Skin epidermis (tissue), 12 donors: ENCODE results near the gene LUZP2.
"Not testable (repeated sequence)": the region's sequence is repeated elsewhere in the genome, so short reads cannot be mapped to it uniquely, and the experiment has no call there.

Experiments
- H3K27ac ChIP-seq, 21 experiments: fragments of 200-600 bp; sonication (generic) in 11 of 21; one replicate each; pipeline ENCODE4 v1.5.0; 2020; ENCODE audit warnings: mild to moderate bottlenecking in 3 of 21, inconsistent platforms in 2 of 21, moderate library complexity in 2 of 21
- H3K4me3 ChIP-seq, 7 experiments: fragments of 200-600 bp; sonication (generic) in 2 of 7; one replicate each; pipeline ENCODE4 v1.5.0; 2020; ENCODE audit warnings: inconsistent platforms in 2 of 7, mild to moderate bottlenecking in 2 of 7, moderate library complexity in 1 of 7

Gene LUZP2

GRCh38 chr11:24872186-24872585, 375.3 kb downstream of the LUZP2 start:
- Histone ChIP-seq H3K27ac (no peak overlapping the region), H3K4me3 (no peak overlapping the region)

GRCh38 chr11:24872651-24873311, 375.9 kb downstream of the LUZP2 start:
- H3K27ac ChIP-seq: no peak overlapping the region
- H3K4me3 ChIP-seq: no peak overlapping the region

- Histone ChIP-seq H3K4me3 (no peak overlapping the region), H3K27ac (no peak overlapping the region)
These were observed 384.1 kb downstream of the LUZP2 start for GRCh38 chr11:24880962-24881361.

- Histone ChIP-seq H3K4me3 (no peak overlapping the region), H3K27ac (no peak overlapping the region)
These were observed 388.8 kb downstream of the LUZP2 start for GRCh38 chr11:24885580-24886173.

GRCh38 chr11:24886880-24887619, 390.2 kb downstream of the LUZP2 start:
- Histone ChIP-seq H3K4me3 (no peak overlapping the region), H3K27ac (no peak overlapping the region)

GRCh38 chr11:24890426-24890825, 393.6 kb downstream of the LUZP2 start:
- H3K27ac ChIP-seq: no peak overlapping the region
- H3K4me3 ChIP-seq: no peak overlapping the region

- H3K27ac ChIP-seq, H3K4me3 ChIP-seq: not testable (repeated sequence)
These were observed 395.1 kb downstream of the LUZP2 start for GRCh38 chr11:24891845-24892492.

GRCh38 chr11:24896118-24896835, 399.4 kb downstream of the LUZP2 start:
- Histone ChIP-seq H3K27ac (no peak overlapping the region), H3K4me3 (no peak overlapping the region)

- Histone ChIP-seq H3K4me3 (no peak overlapping the region), H3K27ac (no peak overlapping the region)
These were observed 403.7 kb downstream of the LUZP2 start for GRCh38 chr11:24900514-24900913.

GRCh38 chr11:24900960-24901549, 404.2 kb downstream of the LUZP2 start:
- Histone ChIP-seq H3K4me3 (no peak overlapping the region), H3K27ac (no peak overlapping the region)

GRCh38 chr11:24903555-24903954, 406.7 kb downstream of the LUZP2 start:
- no peak overlapping the region for H3K27ac ChIP-seq
- H3K4me3 ChIP-seq: no peak overlapping the region

- no peak overlapping the region for H3K4me3 ChIP-seq
- no peak overlapping the region for H3K27ac ChIP-seq
These were observed 428.2 kb downstream of the LUZP2 start for GRCh38 chr11:24925091-24925490.

GRCh38 chr11:24932110-24933000, 435.5 kb downstream of the LUZP2 start:
- Histone ChIP-seq H3K27ac (no peak overlapping the region), H3K4me3 (no peak overlapping the region)

GRCh38 chr11:24934733-24935439, 438.0 kb downstream of the LUZP2 start:
- H3K4me3 ChIP-seq: no peak overlapping the region
- H3K27ac ChIP-seq: no peak overlapping the region

- H3K27ac ChIP-seq: no peak overlapping the region
- H3K4me3 ChIP-seq: no peak overlapping the region
These were observed 448.0 kb downstream of the LUZP2 start for GRCh38 chr11:24944891-24945290.

GRCh38 chr11:24949406-24949805, 452.6 kb downstream of the LUZP2 start:
- no peak overlapping the region for H3K27ac ChIP-seq

GRCh38 chr11:24963852-24964251, 467.0 kb downstream of the LUZP2 start:
- no peak overlapping the region for H3K4me3 ChIP-seq

More at GRCh38 chr11:24949406-24949805, 452.6 kb downstream of the LUZP2 start:
- H3K4me3 ChIP-seq: no peak overlapping the region

GRCh38 chr11:24965748-24966147, 468.9 kb downstream of the LUZP2 start:
- Histone ChIP-seq H3K4me3 (no peak overlapping the region), H3K27ac (no peak overlapping the region)

More at GRCh38 chr11:24963852-24964251, 467.0 kb downstream of the LUZP2 start:
- H3K27ac ChIP-seq: no peak overlapping the region
